ENCODE measurements around the gene CRTAC1.

DNA sequence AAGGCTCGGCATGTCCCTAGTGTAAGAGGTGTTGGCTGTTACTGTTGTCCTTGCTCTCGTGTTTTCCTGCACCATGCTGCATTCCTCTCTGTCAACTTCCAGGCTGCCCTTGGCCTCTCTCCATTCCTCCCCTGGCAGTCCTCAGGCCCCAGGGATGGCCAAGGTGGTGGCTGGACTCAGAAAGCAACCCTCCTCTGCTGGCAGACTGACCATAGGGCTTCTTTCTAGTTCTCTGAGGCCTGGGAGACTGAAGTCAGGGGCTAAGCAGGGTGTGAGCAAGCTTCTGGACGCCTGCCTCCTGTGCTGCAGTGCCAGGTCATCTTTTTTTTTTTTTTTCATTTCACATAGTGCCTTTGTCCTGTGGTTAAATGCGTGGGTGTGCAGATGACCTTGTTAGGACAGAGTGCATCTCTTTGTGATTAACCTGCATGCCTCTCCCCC lies 108.8 kb downstream of the CRTAC1 start:
- no peak for TF ChIP-seq KDM5A (IDR thresholded peaks at IDR 0.05)
- TF ChIP-seq, protein P1, sequence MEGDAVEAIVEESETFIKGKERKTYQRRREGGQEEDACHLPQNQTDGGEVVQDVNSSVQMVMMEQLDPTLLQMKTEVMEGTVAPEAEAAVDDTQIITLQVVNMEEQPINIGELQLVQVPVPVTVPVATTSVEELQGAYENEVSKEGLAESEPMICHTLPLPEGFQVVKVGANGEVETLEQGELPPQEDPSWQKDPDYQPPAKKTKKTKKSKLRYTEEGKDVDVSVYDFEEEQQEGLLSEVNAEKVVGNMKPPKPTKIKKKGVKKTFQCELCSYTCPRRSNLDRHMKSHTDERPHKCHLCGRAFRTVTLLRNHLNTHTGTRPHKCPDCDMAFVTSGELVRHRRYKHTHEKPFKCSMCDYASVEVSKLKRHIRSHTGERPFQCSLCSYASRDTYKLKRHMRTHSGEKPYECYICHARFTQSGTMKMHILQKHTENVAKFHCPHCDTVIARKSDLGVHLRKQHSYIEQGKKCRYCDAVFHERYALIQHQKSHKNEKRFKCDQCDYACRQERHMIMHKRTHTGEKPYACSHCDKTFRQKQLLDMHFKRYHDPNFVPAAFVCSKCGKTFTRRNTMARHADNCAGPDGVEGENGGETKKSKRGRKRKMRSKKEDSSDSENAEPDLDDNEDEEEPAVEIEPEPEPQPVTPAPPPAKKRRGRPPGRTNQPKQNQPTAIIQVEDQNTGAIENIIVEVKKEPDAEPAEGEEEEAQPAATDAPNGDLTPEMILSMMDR (IDR thresholded peaks at IDR 0.05) = no peak
- TF ChIP-seq, protein P2, sequence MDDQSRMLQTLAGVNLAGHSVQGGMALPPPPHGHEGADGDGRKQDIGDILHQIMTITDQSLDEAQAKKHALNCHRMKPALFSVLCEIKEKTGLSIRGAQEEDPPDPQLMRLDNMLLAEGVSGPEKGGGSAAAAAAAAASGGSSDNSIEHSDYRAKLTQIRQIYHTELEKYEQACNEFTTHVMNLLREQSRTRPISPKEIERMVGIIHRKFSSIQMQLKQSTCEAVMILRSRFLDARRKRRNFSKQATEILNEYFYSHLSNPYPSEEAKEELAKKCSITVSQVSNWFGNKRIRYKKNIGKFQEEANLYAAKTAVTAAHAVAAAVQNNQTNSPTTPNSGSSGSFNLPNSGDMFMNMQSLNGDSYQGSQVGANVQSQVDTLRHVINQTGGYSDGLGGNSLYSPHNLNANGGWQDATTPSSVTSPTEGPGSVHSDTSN (IDR thresholded peaks at IDR 0.05) = no peak
- TF ChIP-seq MAZ (IDR thresholded peaks at IDR 0.05; ENCODE audit: borderline replicate concordance, low read depth, low read length) = no peak
- TF ChIP-seq NPAS2 (CRISPR knock-in tag; IDR thresholded peaks at IDR 0.05; ENCODE audit: borderline replicate concordance) = no peak
- TF ChIP-seq BHLHE40 (IDR thresholded peaks at IDR 0.05; ENCODE audit: low read depth, low read length) = no peak
- no peak for TF ChIP-seq CEBPB (IDR thresholded peaks at IDR 0.05)
- no peak for TF ChIP-seq SMC3 (IDR thresholded peaks at IDR 0.05)
- TF ChIP-seq, protein P3, sequence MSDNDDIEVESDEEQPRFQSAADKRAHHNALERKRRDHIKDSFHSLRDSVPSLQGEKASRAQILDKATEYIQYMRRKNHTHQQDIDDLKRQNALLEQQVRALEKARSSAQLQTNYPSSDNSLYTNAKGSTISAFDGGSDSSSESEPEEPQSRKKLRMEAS (IDR thresholded peaks at IDR 0.05) = no peak
- TF ChIP-seq POLR2A (IDR thresholded peaks at IDR 0.05; ENCODE audit: low read length) = no peak
- TF ChIP-seq CBX8 (IDR thresholded peaks at IDR 0.05) = no peak
- no peak for TF ChIP-seq NFE2L2 (conservative IDR thresholded peaks at IDR 0.05; ENCODE audit: low read length)

All from A549 (cell line).